ENCODE results near the gene RAI1. TPM values are rescaled to one million over a fixed set of nuclear protein-coding genes. Genes with fewer than 3 reads are reported as not detected.
"Not testable (repeated sequence)": the region's sequence is repeated elsewhere in the genome, so short reads cannot be mapped to it uniquely, and the experiment has no call there.

RAI1 gene
- total and polyA plus RNA-seq, 5 donors from 2014 or later: 0.80 to 11.4 (median 1.1) TPM

DNA sequence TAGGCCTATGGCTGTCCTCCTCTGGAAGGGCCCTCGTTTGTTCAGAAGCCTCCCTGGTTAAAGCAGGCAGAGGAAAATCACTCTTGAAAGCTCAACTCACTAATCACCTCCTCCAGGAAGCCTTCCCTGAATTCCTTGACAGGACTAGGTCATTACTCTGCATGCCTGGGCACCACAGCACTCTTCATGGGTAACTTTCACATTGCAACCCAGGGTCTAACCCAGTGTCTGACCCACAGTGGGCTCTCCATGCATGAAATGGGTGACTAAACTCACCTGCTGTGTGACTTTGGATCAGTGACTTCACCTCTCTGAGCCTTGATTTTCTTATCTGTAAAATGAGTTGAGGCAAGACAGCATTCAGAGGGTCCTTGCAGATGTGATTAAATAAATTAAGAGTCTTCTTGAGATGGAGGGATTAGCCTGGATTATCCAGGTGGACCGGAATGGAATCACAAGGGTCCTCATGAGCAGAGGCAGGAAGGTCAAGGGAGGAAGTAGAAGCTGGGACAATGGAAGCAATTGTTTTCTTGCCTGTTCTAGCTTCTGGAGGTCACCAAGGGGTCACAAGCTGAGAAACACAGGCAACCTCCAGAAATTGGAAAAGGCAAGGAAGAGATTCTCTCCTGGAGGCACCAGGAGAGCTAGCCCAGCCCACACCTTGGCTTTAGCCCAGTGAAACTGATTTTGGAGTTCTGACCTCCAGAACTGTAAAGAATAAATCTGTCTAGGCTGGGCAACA is 3.8 kb upstream of the RAI1 start:
- H3K36me3 ChIP-seq (ENCODE audit: control insufficient read depth, insufficient read depth, low read length): no peaks in the 10 kb centered on the region
- H3K27ac ChIP-seq (ENCODE audit: insufficient read depth, low read length, poor library complexity, severe bottlenecking): no peak overlapping the region
- Mint-ChIP-seq H3K36me3 (no peaks in the 10 kb centered on the region), H3K27ac (peak overlapping the region in 1 of 3 donors; percentile 76), H3K4me3 (peak overlapping the region in 2 of 4 donors; percentile 10 to 24), H3K27me3 (peaks cover 15% of the 10 kb centered on the region), H3K4me1 (peaks cover 0 to 24% (median 17%) of the 10 kb centered on the region in 4 donors), H3K9me3 (no peaks in the 10 kb centered on the region)
- H3K4me1 ChIP-seq (ENCODE audit: control insufficient read depth, insufficient read depth, low read length, poor library complexity, severe bottlenecking): peaks cover 15% of the 10 kb centered on the region
- ATAC-seq (ENCODE audit: low read depth in 2 of 2): no peak
- no peak overlapping the region for H3K4me3 ChIP-seq (ENCODE audit: low read depth, low read length)
- DNase-seq: no peak
- H3K27me3 ChIP-seq (ENCODE audit: control insufficient read depth, insufficient read depth, low read length): no peaks in the 10 kb centered on the region
- H3K9me3 ChIP-seq (ENCODE audit: control insufficient read depth in 2 of 2, low read length in 2 of 2): no peaks in the 10 kb centered on the region

DNA sequence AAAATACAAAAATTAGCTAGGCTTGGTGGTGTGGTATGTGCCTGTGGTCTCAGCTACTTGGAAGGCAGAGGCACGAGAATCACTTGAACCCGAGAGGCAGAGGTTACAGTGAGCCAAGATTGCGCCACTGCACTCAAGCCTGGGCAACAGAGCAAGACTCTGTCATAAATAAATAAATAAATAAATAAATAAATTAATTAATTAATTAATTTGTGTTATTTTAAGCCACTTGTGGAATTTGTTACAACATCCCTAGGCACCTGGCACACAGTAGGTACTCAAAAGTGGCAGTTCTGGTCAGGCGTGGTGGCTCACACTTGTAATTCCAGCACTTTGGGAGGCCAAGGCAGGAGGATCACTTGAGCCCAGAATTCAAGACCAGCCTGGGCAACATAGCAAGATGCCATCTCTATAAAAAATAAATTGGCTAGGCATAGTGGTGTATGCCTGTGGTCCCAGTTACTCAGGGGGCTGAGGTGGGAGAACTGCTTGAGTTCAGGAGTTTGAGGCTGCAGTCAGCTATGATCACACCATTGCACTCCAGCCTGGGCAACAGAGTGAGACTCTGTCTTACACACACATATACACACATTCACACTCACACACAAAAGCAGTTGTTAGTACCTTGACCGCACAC is 3.1 kb upstream of the RAI1 start:
- not testable (repeated sequence) for ATAC-seq (ENCODE audit: low read depth in 2 of 2); H3K36me3 ChIP-seq (ENCODE audit: control insufficient read depth, insufficient read depth, low read length); H3K9me3 Mint-ChIP-seq; H3K4me3 ChIP-seq (ENCODE audit: low read depth, low read length); H3K9me3 ChIP-seq (ENCODE audit: control insufficient read depth in 2 of 2, low read length in 2 of 2); H3K36me3 Mint-ChIP-seq; H3K27me3 ChIP-seq (ENCODE audit: control insufficient read depth, insufficient read depth, low read length); DNase-seq; H3K27ac ChIP-seq (ENCODE audit: insufficient read depth, low read length, poor library complexity, severe bottlenecking)
- H3K4me1 ChIP-seq (ENCODE audit: control insufficient read depth, insufficient read depth, low read length, poor library complexity, severe bottlenecking): peaks cover 18% of the 10 kb centered on the region
- Mint-ChIP-seq H3K27me3 (peaks cover 19% of the 10 kb centered on the region), H3K4me1 (peaks cover 0 to 23% (median 15%) of the 10 kb centered on the region in 4 donors), H3K4me3 (peak overlapping the region in 1 of 4 donors; percentile 91), H3K27ac (peak overlapping the region in 1 of 3 donors; percentile 7)

DNA sequence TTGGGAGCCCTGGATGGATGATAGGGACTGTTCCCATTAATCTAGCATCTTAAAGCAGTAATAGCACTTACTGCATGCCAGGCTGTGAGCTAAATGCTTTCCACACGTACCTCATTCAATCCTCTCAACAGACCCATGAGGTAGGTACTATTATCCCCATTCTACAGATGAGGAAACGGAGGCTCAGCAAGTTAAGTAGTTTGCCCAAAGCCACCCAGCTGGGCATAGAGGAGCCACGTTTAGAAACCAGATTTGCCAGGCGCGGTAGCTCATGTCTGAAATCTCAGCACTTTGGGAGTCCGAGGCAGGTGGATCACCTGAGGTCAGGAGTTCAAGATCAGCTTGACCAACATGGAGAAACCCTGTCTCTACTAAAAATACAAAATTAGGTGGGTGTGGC is 2.0 kb upstream of the RAI1 start:
- peaks cover 0 to 33% (median 14%) of the 10 kb centered on the region in 4 donors for H3K4me1 Mint-ChIP-seq
- H3K4me3 Mint-ChIP-seq: peak overlapping the region in 3 of 4 donors; percentile 39 to 91 (median 66)
- H3K36me3 Mint-ChIP-seq: no peaks in the 10 kb centered on the region
- peaks cover 9% of the 10 kb centered on the region for H3K27me3 Mint-ChIP-seq
- H3K9me3 ChIP-seq (ENCODE audit: control insufficient read depth in 2 of 2, low read length in 2 of 2): no peaks in the 10 kb centered on the region
- DNase-seq: no peak
- no peak overlapping the region for H3K4me3 ChIP-seq (ENCODE audit: low read depth, low read length)
- H3K27ac ChIP-seq (ENCODE audit: insufficient read depth, low read length, poor library complexity, severe bottlenecking): no peak overlapping the region
- no peak overlapping the region for H3K27ac Mint-ChIP-seq
- H3K4me1 ChIP-seq (ENCODE audit: control insufficient read depth, insufficient read depth, low read length, poor library complexity, severe bottlenecking): peaks cover 26% of the 10 kb centered on the region
- H3K9me3 Mint-ChIP-seq: no peaks in the 10 kb centered on the region
- H3K27me3 ChIP-seq (ENCODE audit: control insufficient read depth, insufficient read depth, low read length): no peaks in the 10 kb centered on the region
- no peaks in the 10 kb centered on the region for H3K36me3 ChIP-seq (ENCODE audit: control insufficient read depth, insufficient read depth, low read length)
- ATAC-seq (ENCODE audit: low read depth in 2 of 2): no peak

DNA sequence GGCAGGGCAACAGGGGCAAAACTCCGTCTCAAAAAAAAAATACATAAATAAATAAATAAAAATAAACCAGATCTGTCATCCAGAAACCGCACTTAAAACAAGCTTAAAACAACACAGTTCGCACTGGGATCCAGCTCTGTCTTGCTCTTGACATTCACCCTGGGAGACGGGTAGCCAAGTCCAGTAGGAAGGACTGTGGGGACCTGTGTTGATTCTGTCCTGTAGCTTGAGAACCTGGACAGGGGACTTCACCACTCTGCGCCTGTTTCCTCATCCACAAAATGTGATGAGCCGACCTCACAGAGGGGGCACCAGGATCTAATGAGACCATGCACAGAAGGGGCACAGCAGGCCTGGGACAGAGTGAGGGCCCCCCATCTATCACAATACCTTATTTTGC is 1.5 kb upstream of the RAI1 start:
- Histone ChIP-seq H3K4me3 (ENCODE audit: low read depth, low read length) (no peak overlapping the region), H3K4me1 (ENCODE audit: control insufficient read depth, insufficient read depth, low read length, poor library complexity, severe bottlenecking) (peaks cover 26% of the 10 kb centered on the region), H3K27me3 (ENCODE audit: control insufficient read depth, insufficient read depth, low read length) (no peaks in the 10 kb centered on the region), H3K27ac (ENCODE audit: insufficient read depth, low read length, poor library complexity, severe bottlenecking) (no peak overlapping the region), H3K36me3 (ENCODE audit: control insufficient read depth, insufficient read depth, low read length) (no peaks in the 10 kb centered on the region), H3K9me3 (ENCODE audit: control insufficient read depth in 2 of 2, low read length in 2 of 2) (no peaks in the 10 kb centered on the region)
- Mint-ChIP-seq H3K27ac (no peak overlapping the region), H3K4me1 (peaks cover 0 to 36% (median 17%) of the 10 kb centered on the region in 4 donors), H3K36me3 (no peaks in the 10 kb centered on the region), H3K27me3 (peaks cover 9% of the 10 kb centered on the region), H3K9me3 (no peaks in the 10 kb centered on the region), H3K4me3 (peak overlapping the region in 3 of 4 donors; percentile 11 to 91 (median 66))
- DNase-seq (no peak), ATAC-seq (ENCODE audit: low read depth in 2 of 2) (no peak)

DNA sequence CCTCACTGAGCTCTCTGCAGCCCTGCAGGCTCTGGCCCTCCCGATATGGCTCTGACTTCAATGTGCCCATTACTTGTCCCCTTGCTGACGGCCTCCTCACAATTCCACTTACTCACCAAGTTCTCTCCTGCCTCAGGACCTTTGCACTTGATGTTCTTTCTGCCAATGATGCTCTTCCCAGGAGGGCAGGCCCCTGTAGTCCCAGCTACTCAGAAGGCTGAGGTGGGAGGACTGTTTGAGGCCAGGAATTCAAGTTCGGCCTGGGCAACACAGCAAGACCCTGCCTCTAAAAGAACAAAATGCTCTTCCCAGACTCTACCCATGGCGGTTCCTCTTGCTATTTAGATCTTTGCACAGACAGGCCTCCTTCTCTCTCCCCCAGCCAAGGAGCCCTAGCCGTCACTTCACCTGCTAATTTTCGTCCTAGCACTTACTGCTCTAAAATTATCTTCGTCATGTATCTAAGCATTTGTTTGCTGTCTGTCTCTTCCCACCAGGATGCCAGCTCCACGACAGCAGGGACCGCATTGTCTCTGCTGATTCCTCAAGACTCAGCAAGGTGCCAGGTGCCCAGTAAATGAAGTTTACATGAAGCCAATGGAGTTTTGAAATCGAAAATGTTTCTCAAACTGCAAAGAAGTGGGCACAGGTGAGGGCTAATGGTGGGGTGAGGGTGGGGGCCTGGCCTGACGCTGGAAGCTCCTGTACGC is 626 bp upstream of the RAI1 start:
- ATAC-seq (ENCODE audit: low read depth in 2 of 2) (no peak), DNase-seq (no peak)
- H3K36me3 Mint-ChIP-seq: no peaks in the 10 kb centered on the region
- H3K4me1 Mint-ChIP-seq: peaks cover 0 to 45% (median 21%) of the 10 kb centered on the region in 4 donors
- Histone ChIP-seq H3K27ac (ENCODE audit: insufficient read depth, low read length, poor library complexity, severe bottlenecking) (no peak overlapping the region), H3K9me3 (ENCODE audit: control insufficient read depth in 2 of 2, low read length in 2 of 2) (no peaks in the 10 kb centered on the region), H3K36me3 (ENCODE audit: control insufficient read depth, insufficient read depth, low read length) (no peaks in the 10 kb centered on the region), H3K4me3 (ENCODE audit: low read depth, low read length) (no peak overlapping the region), H3K27me3 (ENCODE audit: control insufficient read depth, insufficient read depth, low read length) (no peaks in the 10 kb centered on the region), H3K4me1 (ENCODE audit: control insufficient read depth, insufficient read depth, low read length, poor library complexity, severe bottlenecking) (peaks cover 26% of the 10 kb centered on the region)
- peak overlapping the region; percentile 75 to 91 (median 81) for H3K4me3 Mint-ChIP-seq
- peaks cover 9% of the 10 kb centered on the region for H3K27me3 Mint-ChIP-seq
- H3K27ac Mint-ChIP-seq: peak overlapping the region; percentile 18 to 43 (median 26)
- H3K9me3 Mint-ChIP-seq: no peaks in the 10 kb centered on the region

DNA sequence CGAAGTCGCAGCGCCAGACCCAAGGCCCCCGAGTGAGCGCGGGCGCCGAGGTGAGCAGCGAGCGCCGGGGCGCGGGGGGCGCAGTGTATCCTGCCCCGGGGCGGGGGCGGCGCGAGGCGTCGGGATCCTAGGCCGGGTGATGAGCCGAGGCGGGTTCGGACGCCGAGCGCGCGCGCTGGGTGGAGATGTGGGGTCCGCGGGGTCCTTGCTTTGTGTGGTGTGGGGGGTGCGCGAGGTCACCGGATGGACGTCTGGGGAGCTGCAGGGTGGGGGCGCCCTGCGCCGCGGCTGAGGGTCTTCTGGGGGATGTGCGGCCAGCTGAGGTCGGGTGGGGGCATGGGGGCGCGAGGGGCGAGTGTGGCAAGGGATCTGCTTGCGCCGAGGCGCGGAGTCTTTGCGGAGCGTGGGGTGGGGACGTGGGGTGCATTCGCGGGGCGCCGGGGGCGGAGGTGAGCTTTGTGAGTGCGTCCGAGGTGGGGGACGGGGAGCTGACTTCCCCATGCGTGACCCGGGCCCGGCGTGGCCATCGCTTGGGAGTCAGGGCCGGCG is 560 bp downstream of the RAI1 start:
- H3K27ac ChIP-seq (ENCODE audit: insufficient read depth, low read length, poor library complexity, severe bottlenecking): peak overlapping the region; percentile 76
- H3K27me3 ChIP-seq (ENCODE audit: control insufficient read depth, insufficient read depth, low read length): no peaks in the 10 kb centered on the region
- no peaks in the 10 kb centered on the region for H3K36me3 ChIP-seq (ENCODE audit: control insufficient read depth, insufficient read depth, low read length)
- peak; percentile 15 to 46 (median 29) for DNase-seq
- Mint-ChIP-seq H3K27me3 (peaks cover 9% of the 10 kb centered on the region), H3K36me3 (no peaks in the 10 kb centered on the region), H3K4me3 (peak overlapping the region; percentile 84 to 91 (median 90)), H3K9me3 (no peaks in the 10 kb centered on the region), H3K27ac (peak overlapping the region in 1 of 3 donors; percentile 79), H3K4me1 (peaks cover 0 to 42% (median 20%) of the 10 kb centered on the region in 4 donors)
- no peak overlapping the region for H3K4me3 ChIP-seq (ENCODE audit: low read depth, low read length)
- ATAC-seq (ENCODE audit: low read depth in 2 of 2): peak; percentile 25 to 31
- peaks cover 20% of the 10 kb centered on the region for H3K4me1 ChIP-seq (ENCODE audit: control insufficient read depth, insufficient read depth, low read length, poor library complexity, severe bottlenecking)
- H3K9me3 ChIP-seq (ENCODE audit: control insufficient read depth in 2 of 2, low read length in 2 of 2): no peaks in the 10 kb centered on the region

DNA sequence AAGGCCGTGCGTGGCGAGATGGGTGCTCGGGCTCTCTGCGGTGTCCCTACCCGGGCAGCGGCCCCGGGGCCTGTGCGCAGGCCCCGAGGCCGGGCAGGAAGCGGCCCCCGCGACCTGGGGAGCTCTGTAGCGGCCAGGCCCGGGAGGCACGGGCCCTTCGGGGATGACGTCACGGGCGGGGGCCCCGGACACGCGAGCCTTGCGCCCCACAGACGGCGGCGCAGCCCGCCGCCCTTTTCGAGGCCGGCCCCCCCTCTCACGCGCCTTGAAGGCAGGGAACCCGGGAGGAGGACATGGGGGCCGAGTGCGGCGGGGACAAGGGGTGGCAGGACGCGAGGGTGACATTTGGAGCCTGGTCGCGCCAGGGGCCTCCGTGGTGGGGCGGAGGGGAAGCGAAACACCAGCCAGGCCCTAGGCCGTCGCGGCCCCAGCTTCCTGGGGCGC is 1.1 kb downstream of the RAI1 start:
- Histone ChIP-seq H3K4me3 (ENCODE audit: low read depth, low read length) (no peak overlapping the region), H3K27ac (ENCODE audit: insufficient read depth, low read length, poor library complexity, severe bottlenecking) (peak overlapping the region; percentile 76), H3K27me3 (ENCODE audit: control insufficient read depth, insufficient read depth, low read length) (no peaks in the 10 kb centered on the region), H3K4me1 (ENCODE audit: control insufficient read depth, insufficient read depth, low read length, poor library complexity, severe bottlenecking) (peaks cover 20% of the 10 kb centered on the region), H3K9me3 (ENCODE audit: control insufficient read depth in 2 of 2, low read length in 2 of 2) (no peaks in the 10 kb centered on the region), H3K36me3 (ENCODE audit: control insufficient read depth, insufficient read depth, low read length) (no peaks in the 10 kb centered on the region)
- ATAC-seq (ENCODE audit: low read depth in 2 of 2): peak; percentile 21
- Mint-ChIP-seq H3K27ac (peak overlapping the region in 1 of 3 donors; percentile 79), H3K27me3 (peaks cover 9% of the 10 kb centered on the region), H3K4me1 (peaks cover 0 to 41% (median 18%) of the 10 kb centered on the region in 4 donors), H3K4me3 (peak overlapping the region; percentile 89 to 96 (median 92)), H3K36me3 (no peaks in the 10 kb centered on the region), H3K9me3 (no peaks in the 10 kb centered on the region)
- peak; percentile 40 to 66 (median 46) for DNase-seq

All from CD4-positive, CD25-positive, alpha-beta regulatory T cell (primary cell).